ENCODE data around the gene LSP1.
"Not testable (repeated sequence)": the region's sequence is repeated elsewhere in the genome, so short reads cannot be mapped to it uniquely, and the experiment has no call there.

LSP1 gene, protein sequence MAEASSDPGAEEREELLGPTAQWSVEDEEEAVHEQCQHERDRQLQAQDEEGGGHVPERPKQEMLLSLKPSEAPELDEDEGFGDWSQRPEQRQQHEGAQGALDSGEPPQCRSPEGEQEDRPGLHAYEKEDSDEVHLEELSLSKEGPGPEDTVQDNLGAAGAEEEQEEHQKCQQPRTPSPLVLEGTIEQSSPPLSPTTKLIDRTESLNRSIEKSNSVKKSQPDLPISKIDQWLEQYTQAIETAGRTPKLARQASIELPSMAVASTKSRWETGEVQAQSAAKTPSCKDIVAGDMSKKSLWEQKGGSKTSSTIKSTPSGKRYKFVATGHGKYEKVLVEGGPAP

DNA sequence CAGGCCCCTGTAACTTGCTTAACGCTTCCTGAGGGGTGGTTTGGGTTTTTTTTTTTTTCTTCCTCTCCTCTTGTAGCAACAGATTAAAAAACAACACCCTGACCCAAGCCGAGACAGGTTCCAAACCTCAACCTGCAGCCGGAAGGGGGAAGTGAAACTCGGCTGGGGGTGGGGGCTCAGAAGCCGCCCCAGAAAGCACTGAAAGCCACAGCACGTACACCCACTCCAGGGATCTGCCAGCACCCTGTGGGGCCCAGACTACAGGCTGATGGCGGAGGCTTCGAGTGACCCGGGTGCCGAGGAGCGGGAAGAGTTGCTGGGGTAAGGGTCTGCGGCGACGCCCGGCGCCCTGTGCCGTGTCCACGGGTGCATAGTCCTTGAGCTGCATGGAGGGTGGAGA, at the start of gene LSP1:
Gene LSP1 (plus strand): TSS at position 208 of the 400 bp plus-strand sequence. CDS start 61 bp downstream, at position 269.
- DNase-seq (ENCODE audit: low spot score): no peak

DNA sequence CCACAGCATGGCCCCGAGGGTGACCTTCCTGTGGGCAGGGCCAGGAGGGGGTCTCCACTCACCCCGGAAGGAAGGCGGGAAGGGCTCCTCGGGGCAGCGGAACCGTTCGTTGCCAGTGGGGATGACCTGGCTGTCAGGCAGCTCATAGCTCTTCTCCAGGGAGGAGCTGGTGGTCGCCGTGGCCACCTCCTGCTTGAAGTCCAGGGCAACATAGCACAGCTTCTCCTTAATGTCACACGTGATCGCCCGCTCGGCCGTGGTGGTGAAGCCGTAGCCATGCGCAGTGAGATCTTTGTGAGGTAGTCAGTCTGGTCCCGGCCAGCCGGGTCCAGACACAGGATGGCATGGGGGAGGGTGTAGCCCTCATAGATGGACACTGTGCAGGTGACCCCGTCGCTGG, 49.6 kb upstream of the LSP1 start:
- no peak for DNase-seq (ENCODE audit: low spot score)

DNA sequence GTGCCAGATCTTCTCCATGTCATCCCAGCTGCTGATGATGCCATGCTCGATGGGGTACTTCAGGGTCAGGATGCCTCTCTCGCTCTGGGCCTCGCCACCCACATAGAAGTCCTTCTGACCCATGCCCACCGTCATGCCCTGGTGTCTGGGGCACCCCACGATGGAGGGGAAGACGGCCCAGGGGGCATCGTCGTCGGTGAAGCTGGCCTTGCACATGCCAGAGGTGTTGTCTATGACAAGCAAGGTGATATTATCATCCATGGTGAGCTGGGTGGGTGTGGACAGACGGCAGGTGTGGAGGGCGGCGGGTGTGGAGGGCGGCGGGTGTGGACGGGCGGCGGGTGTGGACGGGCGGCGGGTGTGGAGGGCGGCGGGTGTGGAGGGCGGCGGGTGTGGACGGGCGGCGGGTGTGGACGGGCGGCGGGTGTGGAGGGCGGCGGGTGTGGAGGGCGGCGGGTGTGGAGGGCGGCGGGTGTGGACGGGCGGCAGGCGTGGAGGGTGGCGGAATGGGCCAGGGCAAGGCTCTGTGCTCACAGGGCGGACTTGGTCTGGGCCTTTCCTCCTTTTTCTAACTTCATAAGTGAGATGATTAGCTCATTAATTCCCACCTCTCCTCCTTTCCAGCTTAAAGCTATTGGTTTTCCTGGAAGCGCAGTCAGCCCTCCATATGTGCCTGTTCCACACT, 48.9 kb upstream of the LSP1 start:
- DNase-seq (ENCODE audit: low spot score): not testable (repeated sequence)

DNA sequence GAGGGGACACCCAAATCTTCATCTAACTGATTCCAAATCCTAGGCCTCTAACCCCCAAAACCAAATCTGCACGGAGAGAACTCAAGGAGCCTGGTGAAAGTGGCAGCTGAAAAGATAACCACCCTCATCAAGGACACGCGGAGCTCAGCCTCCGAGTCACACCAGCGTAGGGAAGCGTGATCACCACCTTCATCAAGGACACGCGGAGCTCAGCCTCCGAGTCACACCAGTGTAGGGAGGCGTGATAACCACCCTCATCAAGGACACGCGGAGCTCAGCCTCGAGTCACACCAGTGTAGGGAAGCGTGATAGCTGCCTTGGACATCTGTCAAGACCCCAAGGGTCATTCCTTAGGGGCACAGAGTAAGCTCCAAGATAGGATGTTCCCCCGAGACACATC, 47.4 kb upstream of the LSP1 start:
- no peak for DNase-seq (ENCODE audit: low spot score)

DNA sequence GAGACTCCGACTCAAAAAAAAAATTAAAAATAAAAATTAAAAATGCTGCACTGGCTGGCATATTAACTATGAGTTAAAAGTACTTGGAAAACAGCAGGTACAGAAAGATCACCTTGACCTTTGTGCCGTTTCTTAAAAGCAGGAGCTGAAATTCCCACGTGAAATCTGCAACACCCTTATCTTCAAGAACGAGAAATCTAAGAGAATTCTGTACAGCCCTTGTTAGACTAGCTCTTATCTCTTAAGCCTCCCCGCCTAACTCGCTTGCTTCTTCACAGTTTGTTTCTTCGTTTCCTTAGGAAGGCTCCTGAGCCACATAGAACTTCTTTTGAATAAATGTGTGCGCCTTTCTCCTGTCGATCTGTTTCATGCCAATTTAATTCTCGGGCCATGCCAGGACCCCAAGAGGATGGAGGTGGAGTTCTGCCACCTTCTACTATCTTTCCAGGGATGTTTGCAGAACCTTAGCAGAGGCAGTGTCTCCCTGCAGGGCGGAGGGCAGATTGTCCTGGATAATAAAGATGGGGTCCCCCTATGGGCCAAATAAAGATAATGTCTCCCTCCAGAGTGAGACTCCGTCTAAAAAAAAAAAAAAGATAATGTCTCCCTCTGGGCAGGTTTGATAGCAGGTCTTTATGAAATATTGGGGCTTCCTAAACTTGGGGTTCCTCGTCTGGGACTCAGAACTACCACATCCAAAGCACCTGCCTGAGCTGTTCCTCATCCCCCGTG, 45.5 kb upstream of the LSP1 start:
- no peak for DNase-seq (ENCODE audit: low spot score)

DNA sequence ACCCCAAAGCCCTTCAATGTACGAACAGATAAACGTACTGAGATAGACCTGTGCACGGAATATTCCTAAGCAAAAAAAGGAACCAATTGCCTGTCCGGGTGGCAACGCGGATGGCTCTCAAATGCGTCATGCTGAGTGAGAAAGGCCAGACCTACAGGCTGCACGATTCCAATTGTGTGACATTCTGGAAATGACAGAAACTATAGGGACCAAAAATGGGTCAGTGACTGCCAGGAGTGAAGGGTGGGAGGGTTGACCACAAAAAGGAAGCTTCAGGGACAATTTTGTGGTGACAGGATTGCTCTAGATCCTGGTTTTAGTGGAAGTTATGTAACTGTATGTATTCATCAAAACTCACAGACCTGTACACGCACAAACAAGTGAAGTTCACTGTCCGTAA, 42.1 kb upstream of the LSP1 start:
- DNase-seq (ENCODE audit: low spot score): no peak

DNA sequence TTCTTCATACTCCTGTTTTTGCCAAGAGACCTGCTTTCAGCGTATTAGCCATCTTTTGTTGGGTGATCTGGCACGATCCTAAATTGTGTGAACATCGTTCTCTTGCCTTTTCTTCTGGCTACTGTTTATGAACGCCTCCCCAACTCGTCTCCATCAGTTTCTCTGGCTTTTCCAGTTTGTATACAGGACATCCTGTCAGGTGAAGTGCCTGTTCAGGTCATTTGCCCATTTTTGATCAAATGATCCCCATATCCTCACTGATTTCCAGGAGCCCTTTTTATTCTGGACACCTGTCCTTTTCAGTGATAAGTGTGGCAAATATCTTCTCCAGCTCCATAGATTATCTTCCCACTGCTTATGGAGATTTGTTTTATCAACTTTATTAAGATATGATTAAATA, 40.6 kb upstream of the LSP1 start:
- DNase-seq (ENCODE audit: low spot score): no peak

DNA sequence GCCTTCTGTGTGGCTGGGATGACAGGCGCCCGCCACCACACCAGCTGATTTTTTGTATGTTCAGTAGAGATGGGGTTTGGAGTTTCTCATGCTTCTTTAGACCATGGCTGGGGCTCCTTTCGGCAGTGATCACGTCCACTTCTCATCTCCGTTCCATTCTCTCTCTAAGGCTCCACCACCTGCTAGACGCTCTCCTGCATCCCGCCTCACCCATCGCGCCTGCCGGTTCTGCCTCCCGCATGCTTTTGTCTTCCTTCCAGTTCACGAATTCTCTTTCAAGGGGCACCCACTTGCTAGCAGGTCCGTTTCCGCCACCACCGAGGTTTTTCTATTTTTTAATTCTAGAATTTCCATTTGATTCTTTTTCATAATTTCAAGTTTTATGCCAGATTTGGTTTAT, 40.1 kb upstream of the LSP1 start:
- DNase-seq (ENCODE audit: low spot score): no peak

DNA sequence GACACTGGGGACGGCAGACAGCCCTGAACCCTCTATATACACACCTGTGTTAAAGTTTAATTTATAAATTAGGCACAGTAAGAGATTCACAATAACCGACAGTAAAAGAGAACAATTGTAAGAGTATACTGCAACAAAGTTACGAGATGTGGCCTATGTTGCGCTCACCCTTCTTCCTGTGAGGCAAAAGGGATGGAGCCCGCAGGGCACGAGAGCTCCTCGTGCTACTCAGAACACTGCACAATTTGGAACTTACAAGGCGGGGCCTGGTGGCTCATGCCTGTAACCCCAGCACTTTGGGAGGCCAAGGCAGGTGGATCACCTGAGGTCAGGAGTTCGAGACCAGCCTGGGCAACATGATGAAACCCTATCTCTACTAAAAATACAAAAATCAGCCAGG, 39.5 kb upstream of the LSP1 start:
- not testable (repeated sequence) for DNase-seq (ENCODE audit: low spot score)

DNA sequence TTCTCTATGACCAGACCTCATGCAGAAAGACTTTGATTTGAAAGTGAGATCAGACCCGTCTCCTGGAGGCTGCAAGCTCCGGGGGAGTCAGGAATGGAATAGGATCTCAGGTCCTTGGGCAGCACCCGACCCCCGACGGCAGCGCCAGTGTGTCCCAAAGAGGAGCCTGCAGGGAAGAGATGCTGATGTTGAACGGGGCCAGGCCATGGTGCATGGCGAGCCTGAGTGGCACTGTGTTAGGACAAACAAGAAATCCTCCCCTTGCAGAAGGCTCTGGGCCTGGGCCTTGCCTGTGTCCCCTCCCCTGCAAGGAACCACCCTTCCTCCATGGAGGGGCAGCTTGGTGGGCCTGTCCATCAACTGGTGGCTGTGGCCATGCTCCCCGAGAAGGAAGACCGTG, 38.2 kb upstream of the LSP1 start:
- no peak for DNase-seq (ENCODE audit: low spot score)

DNA sequence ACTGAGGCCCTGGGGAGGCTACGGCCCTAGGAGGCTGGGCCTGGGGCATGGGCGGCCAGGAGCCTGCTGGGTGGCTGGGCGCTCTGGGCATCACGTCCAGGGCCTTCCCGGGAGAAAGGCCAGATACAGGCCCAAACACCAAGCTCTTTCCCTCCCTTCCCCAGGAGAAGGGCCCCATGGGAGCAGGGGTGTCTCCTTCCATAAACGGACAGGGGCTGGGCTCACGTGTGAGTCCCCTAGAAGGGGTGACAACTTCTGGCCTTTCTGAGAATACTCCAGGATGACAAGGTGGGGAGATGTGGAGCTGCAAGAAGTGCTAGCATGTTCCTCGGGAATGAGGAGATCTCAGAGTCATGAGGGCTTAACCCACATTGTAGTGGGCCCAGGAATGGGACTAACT, 37.6 kb upstream of the LSP1 start:
- no peak for DNase-seq (ENCODE audit: low spot score)

DNA sequence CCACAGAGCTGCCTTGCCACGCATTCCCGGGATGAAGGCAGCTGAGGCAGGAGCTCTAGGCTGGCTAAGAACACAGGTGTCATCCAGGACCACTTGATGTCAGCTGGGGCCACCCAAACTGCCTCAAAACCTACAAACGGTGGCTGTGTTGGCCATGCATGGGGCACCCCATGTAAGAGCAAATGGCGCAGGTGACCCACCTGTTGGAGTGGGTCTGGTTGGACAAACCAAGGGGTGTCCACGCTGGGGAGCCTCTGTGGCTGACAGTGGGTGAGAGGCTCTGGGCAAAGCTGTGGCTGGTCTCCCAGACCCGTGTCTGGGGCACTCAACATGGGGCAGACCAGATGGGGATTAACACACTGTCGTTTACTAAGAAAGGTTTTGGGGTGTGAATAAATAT, 37.1 kb upstream of the LSP1 start:
- DNase-seq (ENCODE audit: low spot score): no peak

DNA sequence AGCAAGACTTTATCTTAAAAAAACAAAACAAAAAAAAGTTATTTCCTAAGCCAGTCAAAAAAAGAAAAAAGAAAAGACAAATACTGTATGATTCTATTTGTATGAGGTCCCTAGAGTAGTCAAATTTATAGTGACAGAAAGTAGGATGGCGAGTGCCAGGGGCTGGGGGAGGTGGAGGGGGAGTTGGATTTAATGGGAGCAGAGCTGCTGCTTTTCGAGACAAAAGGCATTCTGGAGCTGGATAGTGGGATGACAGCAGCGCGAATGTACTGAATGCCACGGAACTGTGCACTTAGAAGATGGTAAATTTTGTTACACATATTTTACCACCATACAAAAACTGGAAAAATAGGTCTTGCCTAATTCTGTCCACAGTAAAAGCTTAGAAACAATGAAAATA, 35.9 kb upstream of the LSP1 start:
- DNase-seq (ENCODE audit: low spot score): no peak

DNA sequence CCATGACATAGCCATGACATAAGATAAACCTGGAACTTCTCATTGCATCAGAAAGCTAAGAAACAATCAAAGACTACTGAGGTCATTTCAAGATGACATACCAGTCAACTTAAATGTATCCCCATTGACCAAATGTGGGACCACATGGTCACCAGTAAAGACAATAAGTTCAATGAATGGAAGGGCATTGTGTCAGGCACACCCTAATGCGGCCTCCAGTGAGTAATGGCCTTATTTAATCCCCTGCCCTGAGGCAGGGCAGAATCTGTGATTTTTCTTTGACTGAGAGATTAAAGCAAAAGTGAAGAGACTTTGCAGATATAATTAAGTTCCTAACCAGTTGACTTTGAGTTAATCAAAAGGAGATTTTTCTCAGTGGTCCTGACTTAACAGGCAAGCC, 35.4 kb upstream of the LSP1 start:
- DNase-seq (ENCODE audit: low spot score): no peak

DNA sequence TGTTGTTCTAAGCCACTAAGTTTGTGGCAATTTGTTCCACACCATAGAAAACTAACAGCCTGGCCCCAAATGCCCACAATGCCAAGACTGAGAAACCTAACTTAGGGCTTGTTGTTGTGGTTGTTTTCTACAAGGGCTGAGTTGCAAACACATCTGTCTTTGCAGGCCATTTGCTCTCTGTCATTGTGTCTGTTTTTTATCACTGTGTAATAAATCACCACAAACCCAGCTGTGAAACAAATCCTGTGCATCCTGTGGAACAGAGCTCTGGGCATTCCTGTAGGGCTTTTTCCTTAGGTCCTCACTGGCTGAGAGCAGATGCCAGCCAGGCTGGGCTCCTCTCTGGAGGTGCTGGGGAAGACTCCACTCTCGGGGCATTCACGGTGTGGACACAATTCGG, 33.8 kb upstream of the LSP1 start:
- DNase-seq (ENCODE audit: low spot score): no peak

DNA sequence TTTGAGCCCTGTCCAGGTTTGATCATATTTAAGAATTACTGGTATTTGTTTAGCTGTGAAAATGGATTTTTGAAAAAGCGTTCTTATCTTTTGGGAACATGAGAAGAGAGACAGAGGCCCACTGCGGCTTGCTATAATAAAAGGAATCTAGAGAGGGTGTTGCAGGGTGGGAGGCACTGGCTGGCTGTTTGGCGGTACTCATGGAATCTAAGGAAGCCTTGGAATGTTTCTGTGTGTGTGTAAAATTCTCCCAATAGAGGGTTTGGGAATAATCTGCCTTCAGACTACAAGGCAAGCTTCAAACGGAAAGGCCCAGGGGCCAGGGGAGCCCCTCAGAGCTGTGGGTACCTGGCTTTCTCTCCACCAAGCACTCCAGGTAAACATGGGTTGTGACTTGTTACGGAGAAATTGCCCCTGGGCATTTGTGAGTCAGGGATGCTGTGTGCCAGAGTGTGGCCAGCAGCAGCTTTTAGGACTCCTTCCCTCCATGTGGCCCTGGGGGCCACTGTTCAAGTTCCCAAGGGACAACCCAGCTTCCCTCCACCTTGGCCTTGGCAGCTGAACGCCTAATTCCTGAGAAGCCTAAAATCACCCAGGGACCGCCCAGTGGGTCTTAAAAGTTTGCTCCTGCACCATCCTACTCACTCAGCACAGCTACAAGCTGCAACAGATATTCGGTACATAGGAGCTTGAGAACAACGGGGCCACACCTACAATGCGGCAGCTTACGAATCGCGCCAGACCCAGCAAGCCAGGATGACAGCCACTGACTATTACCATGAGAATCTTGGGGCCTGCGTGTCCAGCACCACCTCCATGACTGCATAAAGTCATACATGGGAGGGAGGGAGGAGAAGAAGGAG, 32.2 kb upstream of the LSP1 start:
- DNase-seq (ENCODE audit: low spot score): peak; percentile 64

DNA sequence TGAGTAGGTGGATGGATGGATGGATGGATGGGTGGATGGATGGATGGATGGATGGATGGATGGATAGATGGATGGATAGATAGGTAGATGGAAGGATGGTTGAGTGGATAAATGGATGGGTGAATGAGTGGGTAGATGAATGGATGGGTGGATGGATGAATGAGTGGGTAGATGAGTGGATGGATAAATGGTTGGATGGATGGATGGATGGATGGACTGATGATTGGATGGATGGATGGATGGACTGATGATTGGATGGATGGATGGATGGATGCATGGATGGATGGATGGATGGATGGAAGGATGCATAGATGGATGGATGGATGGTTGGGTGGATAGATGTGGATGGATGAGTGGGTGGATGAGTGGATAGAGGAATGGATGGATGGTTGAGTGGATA, 31.3 kb upstream of the LSP1 start:
- no peak for DNase-seq (ENCODE audit: low spot score)

DNA sequence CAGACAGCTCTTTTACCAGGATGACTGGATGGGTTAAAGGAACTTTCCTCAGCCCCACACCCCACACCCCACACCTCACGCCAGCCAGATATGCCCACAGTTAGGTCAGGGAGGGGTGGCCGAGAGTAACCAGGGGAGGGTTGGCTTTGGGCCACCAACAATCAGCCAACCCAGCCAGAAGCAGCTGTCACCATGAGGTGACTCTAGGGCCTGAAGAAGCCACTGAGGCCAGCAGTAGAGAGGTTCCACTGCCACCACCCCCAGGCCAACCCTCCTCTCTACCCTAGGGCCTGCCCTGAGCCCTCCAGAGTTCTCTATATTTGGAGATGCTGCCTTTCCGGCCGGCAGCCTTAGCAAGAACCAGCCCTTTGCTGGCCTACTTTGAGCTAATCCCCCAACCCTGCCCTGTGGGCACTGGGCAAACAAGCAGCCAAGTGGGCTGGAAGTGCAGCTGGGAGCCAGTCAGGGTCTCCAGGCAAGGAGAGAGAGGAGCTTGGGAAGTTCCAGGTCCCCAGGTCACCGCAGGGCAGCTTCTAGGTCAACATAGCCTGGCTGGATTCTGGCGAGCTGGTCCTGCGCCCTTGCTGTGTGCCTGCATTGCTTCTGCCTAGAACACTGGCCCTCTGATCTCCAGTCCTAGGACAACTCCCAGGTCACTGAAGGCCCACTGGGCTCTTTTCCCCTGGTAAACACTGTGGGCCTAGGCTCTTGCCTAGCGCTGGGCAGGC, 30.1 kb upstream of the LSP1 start:
- peak; percentile 8 for DNase-seq (ENCODE audit: low spot score)

DNA sequence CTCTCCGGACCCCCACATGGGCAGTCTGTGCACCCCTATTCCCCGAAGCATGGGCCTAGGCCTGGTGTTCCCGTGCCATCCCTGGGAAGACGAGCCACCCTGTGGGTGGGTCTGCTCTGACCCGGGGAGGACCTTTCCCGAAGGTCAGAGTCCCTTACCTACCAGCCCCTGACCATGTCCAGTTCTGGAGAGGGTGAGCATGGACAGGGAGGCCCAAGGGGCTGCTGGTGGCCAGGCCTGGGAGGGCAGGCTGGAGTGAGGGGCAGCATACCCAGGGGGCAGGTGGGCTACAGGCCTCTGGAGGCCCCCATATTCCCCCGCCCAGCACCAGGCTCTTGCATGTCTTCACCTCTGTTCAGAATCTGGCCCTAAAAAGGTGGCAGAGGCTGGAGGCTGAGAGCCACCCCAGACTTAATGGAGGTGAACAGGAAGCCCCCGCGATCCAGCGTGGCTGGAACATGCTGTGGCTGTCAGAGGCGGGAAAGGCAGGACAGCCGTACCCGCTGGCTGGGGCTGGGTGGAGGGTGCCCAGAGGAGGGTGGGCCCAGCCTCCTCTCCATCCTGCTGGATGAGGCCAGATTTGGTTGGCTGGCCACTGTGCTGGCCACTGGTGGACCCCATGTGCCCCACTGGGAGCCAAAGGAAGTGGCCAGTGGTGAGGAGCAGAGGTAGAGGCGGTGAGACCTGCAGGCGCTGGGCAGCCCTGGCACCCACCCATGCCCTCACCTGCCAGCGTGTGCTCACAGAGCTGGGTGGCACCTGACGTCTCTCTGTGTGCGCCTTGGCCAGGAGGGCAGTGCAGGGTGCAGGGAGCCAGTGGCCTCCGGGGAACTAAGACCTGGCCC, 29.3 kb upstream of the LSP1 start:
- no peak for DNase-seq (ENCODE audit: low spot score)

DNA sequence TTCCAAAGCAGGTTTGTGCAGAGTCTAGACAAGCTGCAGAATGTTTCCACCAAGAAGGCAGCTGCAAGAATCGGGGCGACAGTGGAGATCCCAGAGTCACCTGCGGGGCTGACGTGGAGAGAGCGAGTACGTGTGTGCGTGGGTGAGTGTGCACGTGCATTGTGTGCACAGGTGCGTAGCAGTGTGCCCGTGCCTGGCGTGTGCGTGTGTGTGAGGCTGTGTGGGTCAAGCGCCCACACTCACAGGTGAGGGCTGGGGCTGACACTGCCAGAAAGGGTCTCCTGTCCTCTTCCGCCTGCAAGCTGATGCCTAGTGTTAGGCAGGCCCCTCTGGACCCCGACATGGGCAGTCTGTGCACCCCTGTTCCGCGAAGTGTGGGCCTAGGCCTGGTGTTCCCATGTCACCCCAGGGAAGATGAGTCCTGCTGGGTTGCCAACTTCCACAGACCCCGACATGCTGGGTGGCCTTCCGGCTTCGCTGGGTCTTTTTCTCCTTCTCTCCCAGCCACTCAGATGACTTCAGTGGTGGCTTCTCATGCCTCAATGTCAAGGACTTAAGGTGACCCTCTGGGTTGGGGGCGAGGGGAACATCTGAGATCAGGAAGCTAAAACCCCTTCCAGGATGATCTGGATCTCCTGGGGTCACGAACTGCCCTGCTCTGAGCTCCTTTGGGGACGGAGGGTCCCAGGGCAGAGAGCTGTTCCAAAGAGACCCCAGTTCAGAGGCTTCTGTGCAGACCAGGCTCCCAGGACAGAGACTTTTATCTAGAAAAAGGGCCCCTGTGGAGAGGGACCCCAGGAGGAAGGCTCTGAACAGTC, 28.5 kb upstream of the LSP1 start:
- no peak for DNase-seq (ENCODE audit: low spot score)

Data from AG20443 (cell line).